Panc1 (cell line): ENCODE data around the gene GID4. TPM values are rescaled to one million over a fixed set of nuclear protein-coding genes. Genes with fewer than 3 reads are reported as not detected.

ENCODE experiments used
- ATAC-seq: fragments of 200-7000 bp; cut with Tn5 transposase; 2 replicates; pipeline ENCODE4 v1.9.1; 2020; ENCODE audit warnings: mild to moderate bottlenecking, moderate library complexity
- BruUV-seq: library from RNA; stranded (reverse); fragments of 400-500 nt; replicated peaks from 2 replicates; lab custom pipeline; 2021; lab: Mats Ljungman, UMichigan
- CTCF ChIA-PET: fragments of 300-600 bp; sonication (Branson Sonifier 250); formaldehyde crosslinking; loops from one replicate; lab custom pipeline; 2022; ENCODE audit warnings: antibody characterized with exemption; lab: Charles Lee
- POLR2A ChIA-PET: fragments of 300-600 bp; sonication (Branson Sonifier 250); formaldehyde crosslinking; loops from one replicate; lab custom pipeline; 2022; ENCODE audit warnings: antibody characterized with exemption; lab: Charles Lee
- DNase-seq: peaks from one replicate; pipeline ENCODE4 v3.0.0-alpha.2; 2010; ENCODE audit warnings: low read depth, low spot score
- H3K27ac ChIP-seq: 2 replicates; pipeline ENCODE4 v1.5.1; 2011; ENCODE audit warnings: mild to moderate bottlenecking, low read length, inconsistent platforms
- H3K27me3 ChIP-seq: fragments of 200-500 bp; sonication (Bioruptor generic); 2 replicates; pipeline ENCODE4 v1.6.0; 2014; ENCODE audit warnings: low read length, inconsistent platforms; ENCODE audit not compliant: control insufficient read depth, insufficient read depth
- H3K36me3 ChIP-seq: fragments of 200-500 bp; sonication (Bioruptor generic); 2 replicates; pipeline ENCODE4 v1.5.1; 2014; ENCODE audit warnings: inconsistent platforms, mild to moderate bottlenecking, low read length, moderate library complexity; ENCODE audit not compliant: control insufficient read depth, insufficient read depth
- H3K4me1 ChIP-seq: 2 replicates; pipeline ENCODE4 v1.5.1; 2011; ENCODE audit warnings: inconsistent platforms, mild to moderate bottlenecking, low read length, moderate library complexity; ENCODE audit not compliant: control insufficient read depth, insufficient read depth
- H3K4me3 ChIP-seq, 2 experiments: 2 replicates each; pipeline ENCODE4 v1.5.1; 2011 to 2012; ENCODE audit warnings: low read depth in 2 of 2, low read length in 2 of 2, mild to moderate bottlenecking in 2 of 2, inconsistent platforms in 1 of 2, moderate library complexity in 1 of 2
- H3K9me3 ChIP-seq: fragments of 200-500 bp; sonication (Bioruptor generic); 2 replicates; pipeline ENCODE4 v1.5.1; 2014; ENCODE audit warnings: low read depth, mild to moderate bottlenecking, inconsistent platforms, low read length, moderate library complexity; ENCODE audit not compliant: control insufficient read depth, insufficient read depth
- CTCF ChIP-seq: fragments of 450-650 bp; IDR thresholded peaks from 2 replicates; pipeline ENCODE4 v1.5.1; 2017; ENCODE audit warnings: mild to moderate bottlenecking
- POLR2AphosphoS5 ChIP-seq: IDR thresholded peaks from 2 replicates; pipeline ENCODE4 v1.6.1; 2012; ENCODE audit warnings: mild to moderate bottlenecking, low read depth, low read length, moderate library complexity
- REST ChIP-seq, 2 experiments: IDR thresholded peaks; 2 replicates each; pipeline ENCODE4 v1.6.1; 2011 to 2012; ENCODE audit warnings: low read depth in 2 of 2, control low read depth in 1 of 2, low read length in 1 of 2, mild to moderate bottlenecking in 1 of 2, moderate library complexity in 1 of 2; ENCODE audit not compliant: insufficient read depth in 1 of 2
- SIN3A ChIP-seq: IDR thresholded peaks from 2 replicates; pipeline ENCODE4 v1.6.1; 2012; ENCODE audit warnings: low read depth, mild to moderate bottlenecking, low read length, moderate library complexity, borderline replicate concordance; ENCODE audit not compliant: insufficient read depth
- TCF7L2 ChIP-seq: IDR thresholded peaks from 2 replicates; pipeline ENCODE4 v1.6.1; 2011; ENCODE audit warnings: mild to moderate bottlenecking, low read depth, low read length, inconsistent platforms
- in situ Hi-C: cut with HindIII; loops from 2 replicates; pipeline ENCODE4 v1.10.0; 2016; ENCODE audit warnings: low sequenced_read_pairs, low pct_unique_long_range_greater_than_20kb
- intact Hi-C: fragments of 100-400 bp; cut with micrococcal nuclease; formaldehyde crosslinking; loops from one replicate; pipeline ENCODE4 v1.10.0; 2022; ENCODE audit not compliant: unreplicated experiment
- total RNA-seq: library from RNA; stranded (reverse); gene quantifications from one replicate; pipeline ENCODE4 v1.2.1, GENCODE V29; 2021; ENCODE audit not compliant: unreplicated experiment

GID4 gene
- total RNA-seq, 1 experiment from 2014 or later = 11.1 TPM

GRCh38 chr17:18069101-18069500, 29.9 kb downstream of the GID4 start:
- no peaks in the 10 kb centered on the region for H3K27me3 ChIP-seq
- in situ Hi-C loops = no loop called here
- intact Hi-C loops = no loop called here
- DNase-seq = no peak
- CTCF ChIA-PET = no interaction called here
- no peak overlapping the region for H3K27ac ChIP-seq
- H3K4me1 ChIP-seq = peaks cover 5% of the 10 kb centered on the region; the same call in 1 of the 2 replicates
- no peaks in the 10 kb centered on the region for H3K9me3 ChIP-seq
- no peak for TF ChIP-seq REST (IDR thresholded peaks at IDR 0.05; ENCODE audit: insufficient read depth in 1 of 2, low read depth in 2 of 2, low read length in 1 of 2)
- no peak for TF ChIP-seq CTCF
- TF ChIP-seq POLR2AphosphoS5 = no peak
- no peak for TF ChIP-seq SIN3A
- no peak for TF ChIP-seq TCF7L2
- H3K36me3 ChIP-seq = 0 out of 2 replicates have a peak, but pooled peaks cover 2% of the 10 kb centered on the region
- no TSS peak for BruUV-seq
- H3K4me3 ChIP-seq = no peak overlapping the region
- no peak for ATAC-seq
- POLR2A ChIA-PET = no interaction called here

- BruUV-seq = no TSS peak
- POLR2A ChIA-PET = no interaction called here
Observed at GRCh38 chr17:18070861-18071340, 31.7 kb downstream of the GID4 start.

More at GRCh38 chr17:18070861-18071340, 31.7 kb downstream of the GID4 start:
- CTCF ChIA-PET = no interaction called here
- intact Hi-C loops = no loop called here
- Histone ChIP-seq H3K27ac (0 out of 2 replicates have a peak overlapping the region, but pooled peaks have one; percentile 48), H3K27me3 (no peaks in the 10 kb centered on the region), H3K36me3 (no peaks in the 10 kb centered on the region), H3K4me3 (peak overlapping the region; percentile 17 to 43; a peak in 3 of 4 replicates), H3K9me3 (no peaks in the 10 kb centered on the region), H3K4me1 (peaks cover 5% of the 10 kb centered on the region; the same call in 1 of the 2 replicates)
- in situ Hi-C loops = no loop called here
- no peak for TF ChIP-seq POLR2AphosphoS5
- TF ChIP-seq SIN3A = no peak
- TF ChIP-seq REST (IDR thresholded peaks at IDR 0.05; ENCODE audit: insufficient read depth in 1 of 2, low read depth in 2 of 2, low read length in 1 of 2) = no peak
- no peak for TF ChIP-seq CTCF
- TF ChIP-seq TCF7L2 = no peak
- ATAC-seq (peak; percentile 78), DNase-seq (no peak)
